GM21367 (cell line): Measurements from ENCODE around the gene LONP2.
A peak's percentile ranks its signal among the peaks of the same experiment; 100 is the strongest.
"Not testable (repeated sequence)": the region's sequence is repeated elsewhere in the genome, so short reads cannot be mapped to it uniquely, and the experiment has no call there.

Source experiments
- ATAC-seq: cut with Tn5 transposase; IDR thresholded peaks from one replicate; pipeline ENCODE4 v1.9.1; 2021; ENCODE audit not compliant: unreplicated experiment

LONP2 gene

DNA sequence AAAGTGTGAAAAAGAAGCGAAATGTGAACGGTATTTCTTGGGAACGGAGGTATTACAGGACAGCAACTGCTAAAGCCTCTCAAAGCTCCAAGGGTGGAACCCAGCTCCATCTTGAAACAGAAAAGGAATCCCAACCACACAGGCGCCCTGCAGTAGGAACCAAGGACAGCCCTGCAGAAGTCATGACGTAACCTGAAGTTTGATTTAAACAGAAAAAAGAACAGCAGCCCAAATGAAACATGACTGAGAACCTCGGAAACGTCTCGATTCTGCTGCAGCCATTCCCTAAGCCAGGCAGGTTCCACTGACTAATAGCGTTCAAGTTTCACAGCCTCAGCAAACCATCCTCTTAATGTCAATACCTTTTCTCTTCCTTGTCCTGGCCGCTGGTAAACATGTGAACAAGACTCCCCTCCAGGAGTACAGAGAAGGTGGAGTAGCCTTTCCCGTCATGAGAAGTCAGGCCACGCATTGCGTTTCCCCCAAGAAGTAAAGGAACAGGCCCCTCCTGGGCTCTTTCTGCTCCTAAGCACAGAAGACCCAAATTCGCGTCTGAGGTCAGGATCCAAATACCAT, 121.0 kb downstream of the LONP2 start:
- no peak for ATAC-seq

DNA sequence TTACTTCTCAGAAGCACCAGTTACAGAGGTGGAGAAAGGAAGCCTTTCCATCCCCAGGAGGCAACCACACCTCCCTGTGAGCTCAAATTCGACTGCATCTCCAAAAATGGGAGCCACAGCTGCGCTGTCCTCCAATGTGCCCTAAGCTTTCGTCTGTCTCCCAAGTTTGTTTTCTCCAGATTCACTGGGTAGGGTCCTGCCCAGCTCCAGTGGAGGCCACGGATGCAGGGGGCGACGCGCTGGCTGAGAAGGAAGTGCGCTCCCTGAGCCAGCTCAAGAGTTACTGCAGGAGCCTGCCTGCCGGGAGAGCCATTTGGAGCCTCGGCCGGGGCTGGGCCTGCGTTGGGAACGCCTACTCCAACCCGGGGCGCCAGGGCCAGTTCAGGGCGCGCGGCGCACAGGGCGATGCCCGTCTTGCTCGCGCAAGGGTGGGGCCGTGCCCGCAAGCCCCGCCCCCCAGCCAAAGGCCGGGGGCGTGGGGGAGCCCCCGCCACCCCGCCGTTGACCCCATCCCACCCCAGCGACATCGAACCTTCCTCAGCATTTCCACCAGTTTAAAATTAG, 121.6 kb downstream of the LONP2 start:
- ATAC-seq = peak; percentile 86

DNA sequence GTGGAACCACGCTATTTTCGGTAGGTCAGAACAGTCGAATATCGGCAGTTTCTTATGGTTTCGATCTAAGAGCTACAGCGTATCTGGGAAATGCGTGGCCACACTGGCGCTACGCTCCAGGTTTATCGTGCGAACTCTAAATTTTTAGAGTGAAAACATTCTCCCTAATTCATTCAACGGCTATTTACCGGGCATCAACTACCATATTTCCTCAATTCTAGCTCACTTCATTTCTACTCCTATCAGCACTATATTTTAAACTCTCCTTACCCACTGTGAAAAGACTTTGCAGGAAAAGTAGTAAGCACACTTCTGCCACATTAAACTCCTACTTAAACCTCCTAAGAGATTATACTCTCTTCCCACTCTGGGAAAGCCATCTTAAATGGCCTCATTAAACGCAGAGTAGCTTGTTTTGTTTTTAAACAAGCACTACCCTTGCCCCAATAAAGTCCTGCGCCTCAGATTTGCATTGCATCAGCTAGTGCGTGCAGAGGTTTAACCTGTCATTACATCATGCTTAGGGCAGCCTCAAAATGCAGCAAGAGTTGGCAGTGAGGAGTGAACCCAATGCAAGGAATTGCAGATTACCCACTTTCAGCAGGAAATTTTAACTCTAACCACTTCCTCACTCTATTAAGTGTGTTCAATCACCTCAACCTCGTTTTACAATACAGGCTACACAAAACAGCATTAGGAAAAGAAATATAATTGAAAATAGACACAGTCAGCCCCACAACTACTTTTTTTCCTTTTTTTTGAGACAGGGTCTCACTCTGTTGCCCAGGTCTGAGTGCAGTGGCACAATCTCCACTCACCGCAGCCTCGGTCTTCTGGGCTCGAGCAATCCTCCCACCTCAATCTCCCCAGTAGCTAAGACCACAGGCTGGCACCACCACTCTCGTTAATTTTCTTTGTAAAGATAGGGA, 122.3 kb downstream of the LONP2 start:
- ATAC-seq = peak; percentile 54

DNA sequence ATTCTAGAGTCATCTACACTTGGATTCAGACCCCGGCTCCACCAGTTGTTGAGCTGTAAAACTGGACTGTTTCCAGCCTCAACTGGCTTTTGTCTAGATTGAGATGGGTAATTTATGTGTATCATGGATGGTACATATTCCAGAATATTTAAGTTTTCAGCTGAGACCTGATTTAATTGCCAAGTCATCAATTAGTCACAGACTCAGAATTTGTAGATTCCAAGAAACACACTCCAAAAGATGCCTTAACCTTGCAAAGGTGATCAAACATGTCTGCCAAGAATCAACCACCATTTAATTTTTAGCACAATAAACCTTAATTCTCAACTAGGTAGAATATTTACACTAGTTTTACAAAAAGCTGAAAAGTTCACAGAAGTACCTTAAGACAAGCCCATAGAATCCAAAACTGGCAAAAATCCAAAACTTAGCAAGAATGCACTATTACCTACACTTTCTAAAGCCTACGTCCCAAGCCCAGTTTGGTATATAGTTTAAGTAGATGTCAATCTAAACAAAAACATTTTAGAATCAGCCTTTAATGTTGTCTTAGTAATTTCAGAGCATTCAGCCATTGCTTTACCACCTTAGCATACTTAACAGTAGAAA, 123.4 kb downstream of the LONP2 start:
- ATAC-seq = no peak

DNA sequence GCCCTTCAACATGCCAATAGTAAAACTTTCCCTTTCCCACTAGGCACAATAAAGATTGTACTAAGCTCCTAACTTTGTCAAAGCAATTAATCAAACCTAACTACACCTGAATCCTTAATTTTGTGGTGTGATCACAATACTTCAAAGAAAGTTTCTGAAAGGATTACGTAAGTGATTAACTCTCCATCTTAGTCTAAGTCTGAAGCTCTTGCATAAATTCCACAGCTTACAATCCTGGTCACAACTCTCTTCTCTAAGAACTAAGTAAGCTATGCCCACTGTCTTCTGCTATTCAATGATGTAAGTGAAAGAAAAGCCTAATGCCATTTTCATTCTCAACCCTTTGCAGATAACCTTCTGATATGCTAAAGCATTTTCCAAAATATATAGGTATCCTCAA, 125.7 kb downstream of the LONP2 start:
- no peak for ATAC-seq

DNA sequence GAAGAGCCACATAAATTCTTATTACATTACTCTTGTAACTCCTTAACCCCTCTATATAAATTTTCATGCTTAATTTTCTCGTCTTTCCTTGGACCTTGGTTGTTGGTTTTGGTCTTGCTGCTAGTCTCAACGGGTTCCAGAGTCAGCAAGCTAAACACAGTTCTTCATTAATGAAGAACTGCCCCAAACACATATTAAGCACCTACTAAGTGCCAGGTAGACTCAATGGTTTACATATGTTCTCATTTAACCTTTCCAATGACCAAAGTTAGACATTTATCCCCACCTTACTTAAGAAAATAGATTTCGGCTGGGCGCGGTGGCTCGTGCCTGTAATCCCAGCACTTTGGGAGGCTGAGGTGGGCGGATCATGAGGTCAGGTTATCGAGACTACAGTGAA, 126.1 kb downstream of the LONP2 start:
- no peak for ATAC-seq

DNA sequence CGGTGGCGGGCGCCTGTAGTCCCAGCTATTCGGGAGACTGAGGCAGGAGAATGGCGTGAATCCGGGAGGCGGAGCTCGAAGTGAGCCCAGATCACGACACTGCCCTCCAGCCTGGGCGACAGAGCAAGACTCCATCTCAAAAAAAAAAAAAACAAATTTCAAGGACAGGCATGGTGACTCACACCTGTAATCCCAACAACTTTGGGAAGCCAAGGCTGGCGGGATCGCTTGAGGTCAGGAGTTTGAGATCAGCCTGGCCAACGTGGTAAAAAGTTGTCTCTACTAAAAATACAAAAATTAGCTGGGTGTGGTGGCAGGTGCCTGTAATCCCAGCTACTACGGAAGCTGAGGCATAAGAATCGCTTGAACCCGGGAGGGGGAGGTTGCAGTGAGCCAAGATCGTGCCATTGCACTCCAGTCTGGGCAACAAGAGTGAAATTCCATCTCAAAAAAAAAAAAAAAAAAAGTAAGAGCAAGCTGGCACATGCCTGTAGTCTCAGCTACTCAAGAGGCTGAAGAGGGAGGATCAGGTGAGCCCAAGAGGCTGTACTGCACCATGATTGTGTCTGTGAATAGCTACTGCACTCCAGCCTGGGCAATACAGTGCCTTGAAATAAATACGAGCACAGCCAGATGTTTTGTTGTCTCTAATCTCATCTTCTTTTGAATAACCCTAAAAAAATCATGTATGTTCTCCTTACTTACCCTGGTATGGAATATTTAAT, 126.7 kb downstream of the LONP2 start:
- not testable (repeated sequence) for ATAC-seq

DNA sequence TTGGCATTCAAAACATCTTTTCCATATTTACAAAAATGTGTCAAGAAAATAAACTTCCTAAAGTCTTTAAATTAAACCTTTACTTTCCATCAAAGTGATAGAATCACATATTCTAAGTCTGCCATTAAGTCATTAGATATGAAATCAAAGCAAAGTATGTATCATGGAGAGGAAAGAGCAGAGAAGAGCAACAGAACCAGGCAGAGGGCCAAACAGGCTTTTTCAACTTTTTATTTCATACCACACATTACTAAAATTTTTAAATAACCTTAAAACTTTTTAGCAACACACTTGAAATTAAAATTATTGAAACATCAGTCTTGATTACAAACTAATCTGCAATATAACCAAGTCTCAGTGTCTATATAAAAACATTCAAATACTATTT, 127.3 kb downstream of the LONP2 start:
- no peak for ATAC-seq

DNA sequence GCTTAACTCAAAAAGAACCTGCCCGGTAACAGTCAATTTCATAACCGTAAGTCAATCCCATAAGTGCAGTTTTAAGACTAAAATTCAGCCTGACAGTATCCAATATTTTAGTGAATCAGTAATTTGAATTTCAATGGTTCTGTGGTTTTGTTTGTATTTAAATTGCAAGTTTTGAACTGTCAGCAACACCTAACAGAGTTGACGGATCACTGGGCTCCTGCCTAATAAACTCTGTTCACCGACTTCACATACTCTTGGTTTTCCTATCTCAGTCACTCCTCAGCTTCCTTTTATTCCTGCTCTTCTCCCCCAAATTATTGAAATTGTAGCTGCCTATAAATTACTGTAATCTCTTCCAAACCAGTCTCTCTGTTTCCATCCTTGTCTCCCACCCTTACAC, 128.6 kb downstream of the LONP2 start:
- ATAC-seq = no peak

DNA sequence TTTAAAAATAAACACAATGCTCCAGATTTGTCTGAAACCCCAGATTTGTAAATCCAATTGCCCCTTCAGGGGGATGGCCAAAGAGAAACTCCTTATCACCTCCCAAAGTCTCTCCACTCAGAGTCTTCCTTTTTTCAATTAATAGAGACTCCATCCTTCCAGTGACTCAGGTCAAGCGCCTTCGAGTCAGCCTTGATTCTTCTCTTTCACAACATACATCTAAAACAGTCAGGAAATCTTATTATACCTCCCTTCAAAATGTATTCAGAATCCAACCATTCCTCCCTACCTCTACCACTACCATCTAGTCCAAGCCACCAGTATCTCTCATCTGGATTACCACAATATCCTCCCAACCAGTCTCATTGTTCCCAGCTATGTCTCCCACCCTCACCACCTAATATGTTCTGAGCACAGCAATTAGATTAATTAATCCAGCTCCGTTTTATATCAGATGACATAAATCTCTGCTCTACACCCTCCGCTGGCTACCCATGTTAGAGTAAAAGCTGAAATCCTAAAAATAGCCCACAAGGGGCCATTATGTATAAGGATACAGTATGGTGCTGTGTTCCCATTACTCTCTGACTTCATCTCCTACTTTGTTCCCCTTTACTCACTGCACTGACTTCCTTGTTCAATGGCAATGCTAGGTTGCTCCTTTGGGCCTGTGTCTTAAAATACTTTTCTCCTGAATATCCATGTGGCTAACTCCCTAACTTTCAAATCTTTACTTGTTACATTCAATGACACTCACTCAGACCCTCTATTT, 129.3 kb downstream of the LONP2 start:
- no peak for ATAC-seq

DNA sequence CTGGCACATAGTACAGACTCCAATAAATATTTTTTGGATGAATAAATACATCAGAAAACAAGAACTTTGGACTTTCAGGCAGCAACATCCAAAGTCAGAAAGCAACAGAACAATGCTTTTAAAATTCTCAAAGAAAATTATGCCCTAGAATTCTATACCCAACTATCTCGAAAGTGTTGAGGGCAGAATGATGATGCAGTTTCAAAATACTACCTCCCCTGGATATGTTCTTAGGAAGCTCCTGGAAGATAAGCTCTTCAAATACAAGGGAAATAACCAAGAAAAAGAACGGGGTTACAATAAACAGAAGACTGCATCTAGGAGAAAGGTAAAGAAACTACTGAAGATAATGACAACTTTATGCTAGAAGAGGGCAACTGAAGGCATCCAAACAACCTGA, 130.2 kb downstream of the LONP2 start:
- no peak for ATAC-seq

DNA sequence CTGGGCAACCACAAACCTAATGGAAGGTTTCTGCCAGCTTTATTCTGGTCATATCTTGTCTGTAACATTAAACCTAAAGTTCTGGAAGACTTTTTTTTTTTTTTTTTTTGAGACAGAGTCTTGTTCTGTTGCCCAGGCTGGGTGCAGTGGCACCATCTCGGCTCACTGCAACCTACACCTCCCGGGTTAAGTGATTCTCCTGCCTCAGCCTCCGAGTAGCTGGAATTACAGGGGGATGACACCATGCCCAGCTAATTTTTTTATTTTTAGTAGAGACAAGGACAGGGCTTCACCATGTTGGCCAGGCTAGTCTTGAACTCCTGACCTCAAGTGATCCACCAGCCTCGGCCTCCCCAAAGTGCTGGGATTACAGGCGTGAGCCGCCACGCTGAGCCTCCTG, 133.2 kb downstream of the LONP2 start:
- ATAC-seq = not testable (repeated sequence)

DNA sequence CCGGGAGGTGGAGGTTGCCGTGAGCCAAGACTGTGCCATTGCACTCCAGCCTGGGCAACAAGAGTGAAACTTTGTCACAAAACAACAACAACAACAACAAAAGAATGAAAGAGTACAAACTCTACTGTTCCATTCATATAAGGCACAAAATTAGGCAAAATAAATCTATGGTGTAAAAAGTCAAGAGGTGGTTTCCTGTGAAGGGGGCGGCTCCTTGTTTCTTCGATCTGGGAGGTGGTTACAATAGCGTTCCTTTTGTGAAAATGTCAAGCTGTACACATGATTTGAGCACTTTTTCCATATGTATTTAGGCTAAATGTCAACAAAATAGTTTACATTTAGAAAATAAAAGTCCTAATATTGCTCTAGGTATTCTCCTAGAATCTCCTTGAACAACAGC, 134.2 kb downstream of the LONP2 start:
- no peak for ATAC-seq

DNA sequence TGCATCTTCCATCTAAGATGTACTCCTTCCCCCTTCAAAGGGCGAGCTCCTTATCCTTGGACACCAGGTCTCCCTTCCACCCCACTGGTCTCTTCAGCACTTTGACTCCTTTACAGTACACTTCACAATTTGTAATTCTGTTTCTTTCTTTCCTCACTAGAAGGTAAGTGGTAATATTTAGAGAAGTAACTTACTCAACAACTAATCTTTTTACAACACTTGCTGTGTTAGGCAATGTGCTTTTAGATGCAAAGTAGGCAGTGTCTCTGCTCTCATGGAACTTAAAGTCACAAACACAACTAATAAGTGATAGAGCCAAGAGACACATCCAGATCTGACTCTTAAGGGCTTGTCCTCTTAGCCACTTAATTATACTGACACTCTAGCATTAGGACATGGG, 134.7 kb downstream of the LONP2 start:
- ATAC-seq = no peak

DNA sequence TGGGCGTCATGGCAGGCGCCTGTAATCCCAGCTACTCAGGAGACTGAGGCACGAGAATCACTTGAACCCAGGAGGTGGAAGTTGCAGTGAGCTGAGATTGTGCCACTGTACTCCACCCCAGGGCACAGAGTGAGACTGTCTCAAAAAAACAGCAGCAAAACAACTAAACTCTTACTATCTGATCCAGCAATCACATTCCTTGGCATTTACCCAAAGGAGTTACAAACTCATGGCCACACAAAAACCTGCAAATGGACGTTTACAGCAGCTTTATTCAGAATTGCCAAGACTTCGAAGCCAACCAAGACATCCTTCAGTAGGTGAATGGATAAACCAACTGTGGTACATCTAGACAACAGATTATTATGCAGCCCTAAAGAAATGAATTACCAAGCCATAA, 137.1 kb downstream of the LONP2 start:
- no peak for ATAC-seq

DNA sequence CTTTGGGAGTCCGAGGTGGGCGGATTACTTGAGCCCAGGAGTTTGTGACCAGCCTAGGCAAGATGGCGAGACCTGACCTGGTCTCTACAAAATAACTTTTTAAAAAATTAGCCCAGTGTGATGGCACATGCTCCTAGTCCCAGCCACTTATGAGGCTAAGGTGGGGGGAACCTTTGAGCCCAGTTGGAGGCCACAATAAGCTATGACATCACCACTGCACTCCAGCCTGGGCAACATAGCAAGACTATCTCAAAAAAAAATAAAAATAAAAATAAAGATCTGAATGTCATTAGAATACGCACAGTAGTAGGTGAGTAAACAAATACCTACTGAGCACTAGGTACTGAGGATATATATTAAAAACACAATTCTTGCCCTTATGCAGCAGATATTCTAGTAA, 138.0 kb downstream of the LONP2 start:
- ATAC-seq = no peak

DNA sequence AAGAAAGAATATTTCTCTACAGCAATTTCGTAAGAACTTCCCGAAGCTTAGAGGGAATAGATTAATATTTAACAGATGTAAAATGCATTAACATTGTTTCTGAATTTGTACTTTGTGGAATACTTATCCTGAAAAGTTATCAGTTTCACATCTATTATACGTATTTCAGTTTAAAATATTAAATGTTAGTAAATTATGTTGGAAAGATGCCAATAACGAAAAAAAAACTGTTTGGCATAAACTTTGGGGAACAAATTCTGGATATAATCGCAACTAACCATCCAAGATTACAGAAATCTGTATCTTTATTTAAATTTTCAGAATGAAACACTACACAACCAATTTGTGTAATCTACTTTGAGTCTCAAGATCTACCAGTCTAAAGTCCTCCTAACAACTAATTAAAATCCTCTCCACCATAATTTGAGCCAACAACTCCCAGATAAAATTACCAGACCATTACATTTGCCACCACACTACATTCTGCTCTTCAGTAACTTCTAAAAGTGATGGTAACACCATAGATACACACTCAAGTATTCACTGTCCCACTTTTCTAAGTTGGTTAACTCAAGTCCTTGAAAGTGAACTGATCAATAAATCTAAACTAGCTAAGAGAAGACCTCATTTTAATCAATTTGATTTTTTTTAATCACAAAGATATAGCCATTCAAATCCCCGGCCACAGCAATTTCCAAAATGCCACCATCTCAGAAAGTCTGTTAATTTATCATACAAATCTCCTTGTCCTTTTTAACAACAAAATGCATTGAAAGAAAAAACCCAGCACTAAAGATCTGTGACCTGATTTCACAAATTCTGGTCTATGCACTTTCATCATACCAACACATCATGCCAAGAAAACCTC, 139.1 kb downstream of the LONP2 start:
- ATAC-seq = no peak

DNA sequence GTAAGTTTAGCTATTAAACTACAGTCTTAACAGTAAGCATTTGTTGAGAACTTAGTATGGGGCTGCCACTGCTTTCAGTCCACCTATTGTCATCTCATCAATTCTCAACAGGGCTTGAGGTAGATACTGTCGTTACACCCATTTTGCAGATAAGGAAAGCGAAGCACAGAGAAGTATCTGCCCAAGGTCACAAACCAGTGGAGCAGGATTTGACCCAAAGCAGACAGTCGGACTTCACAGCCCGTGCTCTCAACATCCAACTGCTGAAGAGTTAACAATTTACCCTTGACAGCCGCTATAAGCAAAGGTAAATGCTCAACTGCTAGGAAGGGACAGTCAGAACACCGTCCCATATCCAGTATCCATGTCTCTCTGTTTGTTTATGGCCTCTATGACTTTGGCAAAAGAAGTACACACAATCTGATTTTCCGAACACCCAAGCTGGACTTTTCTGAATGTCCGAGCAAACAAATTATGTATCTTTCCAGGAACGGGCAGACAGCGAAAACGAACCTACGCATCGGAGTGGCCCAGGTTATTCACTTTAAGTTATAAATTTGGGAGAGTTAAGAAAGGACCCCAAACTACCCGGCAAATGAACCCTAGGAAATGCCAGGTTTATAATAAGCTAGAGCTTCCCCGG, 139.9 kb downstream of the LONP2 start:
- ATAC-seq = no peak
